GM04503 (cell line): Measurements from ENCODE around the gene DRG2.

Experiments used
- DNase-seq: peaks from one replicate; pipeline ENCODE4 v3.0.0-alpha.2; 2012; ENCODE audit warnings: low read depth

Gene DRG2

DNA sequence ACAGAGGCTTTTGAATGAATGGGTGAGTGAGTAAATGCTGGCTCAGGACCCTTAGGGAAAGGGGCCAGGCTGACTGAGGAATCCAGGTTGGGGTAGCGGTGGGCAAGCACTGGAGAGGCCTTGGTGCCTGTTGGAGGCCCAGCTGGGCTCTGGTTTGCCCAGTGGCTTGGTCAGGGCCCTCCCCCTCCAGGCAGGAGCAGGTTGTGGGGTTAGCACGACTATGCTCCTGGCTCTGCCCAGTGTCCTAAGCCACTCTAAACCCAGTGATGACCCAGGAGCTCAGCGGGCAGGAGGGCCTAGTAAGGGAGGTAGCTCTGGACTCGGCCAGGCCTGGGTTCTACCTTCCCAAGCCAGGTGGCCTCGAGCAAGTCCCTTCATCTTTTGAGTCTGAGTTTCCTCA is 28.3 kb downstream of the DRG2 start:
- DNase-seq = no peak

DNA sequence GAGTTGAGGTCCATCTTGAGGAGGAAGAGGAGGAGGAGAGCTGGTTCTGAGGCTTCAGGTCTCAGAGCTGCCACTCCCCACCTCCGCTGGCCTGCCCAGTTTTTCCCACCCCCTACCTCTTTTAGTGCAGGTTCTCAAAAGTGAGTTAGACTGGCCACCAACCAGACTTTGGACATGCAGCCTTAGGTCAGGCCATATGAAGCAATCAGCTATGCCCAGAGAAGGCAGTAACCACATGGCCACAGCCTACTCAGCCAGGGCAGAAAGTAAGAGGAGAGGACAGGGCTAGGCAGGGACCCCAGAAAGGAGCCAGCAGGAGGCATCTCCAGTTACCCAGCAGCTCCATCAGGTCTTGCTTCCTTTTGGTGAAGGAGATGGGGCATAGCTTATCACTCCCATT is 29.8 kb downstream of the DRG2 start:
- no peak for DNase-seq

DNA sequence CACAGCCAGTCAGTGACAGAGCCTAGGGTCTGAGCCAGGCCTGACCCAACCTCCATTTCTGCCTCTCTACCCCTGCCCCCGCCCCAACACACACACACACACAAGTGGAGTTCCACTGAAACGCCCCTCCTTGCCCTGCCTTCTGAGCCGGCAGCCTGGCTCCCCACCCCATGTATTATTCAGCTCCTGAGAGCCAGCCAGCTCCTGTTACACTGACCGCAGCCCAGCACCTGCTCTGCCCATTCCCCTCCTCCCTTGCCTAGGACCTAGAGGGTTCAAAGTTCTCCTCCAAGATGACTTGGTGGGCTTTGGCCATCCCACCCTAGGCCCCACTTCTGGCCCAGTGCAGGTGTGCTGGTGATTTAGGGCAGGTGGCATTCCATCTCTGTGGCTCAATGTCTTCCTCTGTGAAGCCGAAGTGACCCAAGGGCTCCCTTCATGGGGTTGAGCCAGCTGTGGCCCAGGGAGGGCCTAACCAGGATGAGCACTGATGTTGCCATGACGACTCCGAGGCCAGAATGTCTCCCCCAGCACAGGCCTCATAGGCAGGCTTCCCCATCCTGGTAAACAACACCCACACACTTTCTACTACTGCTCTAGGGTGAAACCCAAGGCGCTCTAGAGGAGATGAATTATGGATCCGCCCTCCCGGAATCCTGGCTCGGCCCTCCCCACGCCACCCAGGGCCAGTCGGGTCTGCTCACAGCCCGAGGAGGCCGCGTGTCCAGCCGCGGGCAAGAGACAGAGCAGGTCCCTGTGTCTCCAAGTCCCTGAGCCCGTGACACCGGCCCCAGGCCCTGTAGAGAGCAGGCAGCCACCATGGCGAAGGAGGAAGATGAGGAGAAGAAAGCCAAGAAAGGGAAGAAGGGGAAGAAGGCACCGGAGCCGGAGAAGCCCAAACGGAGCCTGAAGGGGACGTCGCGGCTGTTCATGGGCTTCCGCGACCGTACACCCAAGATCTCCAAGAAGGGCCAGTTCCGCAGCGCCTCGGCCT is 30.5 kb downstream of the DRG2 start:
- DNase-seq = no peak

DNA sequence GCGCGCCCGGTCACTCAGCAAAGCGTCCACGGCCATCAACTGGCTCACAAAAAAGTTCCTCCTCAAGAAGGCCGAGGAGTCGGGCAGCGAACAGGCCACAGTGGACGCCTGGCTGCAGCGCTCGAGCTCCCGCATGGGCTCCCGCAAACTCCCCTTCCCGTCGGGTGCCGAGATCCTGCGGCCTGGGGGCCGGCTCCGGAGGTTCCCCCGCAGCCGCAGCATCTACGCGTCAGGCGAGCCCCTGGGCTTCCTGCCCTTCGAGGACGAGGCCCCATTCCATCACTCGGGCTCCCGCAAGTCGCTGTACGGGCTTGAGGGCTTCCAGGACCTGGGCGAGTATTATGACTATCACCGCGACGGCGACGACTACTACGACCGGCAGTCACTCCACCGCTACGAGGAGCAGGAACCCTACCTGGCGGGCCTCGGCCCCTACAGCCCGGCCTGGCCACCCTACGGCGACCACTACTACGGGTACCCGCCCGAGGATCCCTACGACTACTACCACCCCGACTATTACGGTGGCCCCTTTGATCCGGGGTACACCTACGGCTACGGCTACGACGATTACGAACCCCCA is 31.5 kb downstream of the DRG2 start:
- no peak for DNase-seq

DNA sequence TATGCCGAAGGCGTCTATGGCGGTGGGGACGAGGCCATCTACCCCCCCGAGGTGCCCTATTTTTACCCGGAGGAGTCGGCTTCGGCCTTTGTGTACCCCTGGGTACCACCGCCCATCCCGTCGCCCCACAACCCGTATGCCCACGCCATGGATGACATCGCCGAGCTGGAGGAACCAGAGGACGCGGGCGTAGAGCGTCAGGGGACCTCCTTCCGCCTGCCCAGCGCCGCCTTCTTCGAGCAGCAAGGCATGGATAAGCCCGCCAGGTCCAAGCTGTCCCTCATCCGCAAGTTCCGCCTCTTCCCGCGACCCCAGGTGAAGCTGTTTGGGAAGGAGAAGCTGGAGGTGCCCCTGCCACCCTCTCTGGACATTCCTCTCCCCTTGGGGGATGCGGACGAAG is 32.2 kb downstream of the DRG2 start:
- no peak for DNase-seq

DNA sequence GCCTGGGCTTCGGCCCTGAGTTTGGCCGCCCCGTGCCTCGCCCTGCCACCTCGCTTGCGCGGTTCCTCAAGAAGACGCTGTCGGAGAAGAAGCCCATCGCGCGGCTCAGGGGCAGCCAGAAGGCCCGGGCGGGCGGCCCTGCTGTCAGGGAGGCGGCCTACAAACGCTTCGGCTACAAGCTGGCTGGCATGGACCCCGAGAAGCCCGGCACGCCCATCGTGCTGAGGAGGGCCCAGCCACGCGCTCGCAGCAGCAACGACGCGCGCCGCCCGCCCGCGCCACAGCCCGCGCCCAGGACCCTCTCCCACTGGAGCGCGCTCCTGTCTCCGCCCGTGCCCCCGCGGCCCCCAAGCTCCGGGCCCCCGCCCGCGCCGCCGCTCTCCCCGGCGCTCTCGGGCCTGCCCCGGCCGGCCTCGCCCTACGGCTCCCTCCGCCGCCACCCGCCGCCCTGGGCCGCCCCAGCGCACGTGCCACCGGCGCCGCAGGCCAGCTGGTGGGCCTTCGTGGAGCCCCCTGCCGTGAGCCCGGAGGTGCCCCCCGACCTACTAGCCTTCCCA is 32.8 kb downstream of the DRG2 start:
- DNase-seq = no peak

DNA sequence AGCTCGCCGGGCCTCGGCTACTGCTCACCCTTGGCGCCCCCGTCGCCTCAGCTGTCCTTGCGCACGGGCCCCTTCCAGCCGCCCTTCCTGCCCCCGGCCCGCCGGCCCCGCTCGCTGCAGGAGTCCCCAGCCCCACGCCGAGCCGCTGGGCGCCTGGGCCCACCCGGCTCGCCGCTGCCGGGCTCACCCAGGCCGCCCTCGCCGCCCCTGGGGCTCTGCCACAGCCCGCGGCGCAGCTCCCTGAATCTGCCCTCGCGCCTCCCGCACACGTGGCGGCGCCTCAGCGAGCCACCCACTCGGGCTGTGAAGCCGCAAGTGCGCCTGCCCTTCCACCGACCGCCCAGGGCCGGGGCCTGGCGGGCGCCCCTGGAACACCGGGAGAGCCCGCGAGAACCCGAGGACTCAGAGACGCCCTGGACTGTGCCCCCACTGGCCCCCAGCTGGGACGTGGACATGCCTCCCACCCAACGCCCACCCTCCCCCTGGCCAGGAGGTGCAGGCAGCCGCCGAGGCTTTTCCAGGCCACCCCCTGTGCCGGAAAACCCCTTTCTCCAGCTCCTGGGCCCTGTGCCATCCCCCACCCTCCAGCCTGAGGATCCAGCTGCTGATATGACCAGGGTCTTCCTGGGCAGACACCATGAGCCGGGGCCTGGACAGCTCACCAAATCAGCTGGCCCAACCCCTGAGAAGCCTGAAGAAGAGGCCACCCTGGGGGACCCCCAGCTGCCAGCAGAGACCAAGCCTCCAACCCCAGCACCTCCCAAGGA is 33.6 kb downstream of the DRG2 start:
- no peak for DNase-seq

DNA sequence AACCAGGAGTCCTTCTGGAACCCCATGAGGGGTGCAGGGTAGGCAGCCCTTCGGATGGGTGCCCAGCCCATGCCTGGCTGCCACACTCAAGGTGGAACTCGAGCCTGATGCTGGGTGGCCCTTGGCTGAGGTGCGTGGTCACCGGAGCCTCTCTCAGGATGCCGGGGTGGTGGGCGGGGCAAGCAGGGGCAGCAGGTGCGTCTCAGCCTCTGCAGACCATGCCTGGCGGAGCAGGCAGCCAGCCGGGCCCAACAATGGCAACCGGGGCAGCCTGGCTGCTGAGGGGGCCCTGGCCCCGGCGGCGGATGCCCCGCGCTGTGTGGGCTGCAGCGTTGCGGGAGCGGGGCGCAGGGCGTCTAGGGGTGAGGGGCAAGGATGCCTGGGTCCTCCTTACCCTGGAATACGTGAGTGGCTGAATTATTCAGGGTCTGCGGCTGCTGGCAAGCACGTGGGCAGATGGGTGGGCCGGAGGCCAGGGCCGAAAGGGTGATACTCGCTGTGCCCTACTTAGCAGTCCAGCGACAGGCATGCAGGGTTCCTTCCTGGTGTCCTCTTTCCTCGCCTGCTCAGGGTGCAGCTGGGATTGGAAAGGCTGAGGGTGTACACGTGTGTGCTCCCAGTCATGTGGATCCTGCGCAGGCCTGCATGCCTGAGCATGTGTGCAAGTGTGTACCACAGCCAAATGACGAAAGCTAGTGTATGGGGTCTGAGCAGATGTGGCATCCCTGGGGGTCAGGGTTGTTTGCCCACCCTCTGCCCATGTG is 35.4 kb downstream of the DRG2 start:
- DNase-seq = no peak

DNA sequence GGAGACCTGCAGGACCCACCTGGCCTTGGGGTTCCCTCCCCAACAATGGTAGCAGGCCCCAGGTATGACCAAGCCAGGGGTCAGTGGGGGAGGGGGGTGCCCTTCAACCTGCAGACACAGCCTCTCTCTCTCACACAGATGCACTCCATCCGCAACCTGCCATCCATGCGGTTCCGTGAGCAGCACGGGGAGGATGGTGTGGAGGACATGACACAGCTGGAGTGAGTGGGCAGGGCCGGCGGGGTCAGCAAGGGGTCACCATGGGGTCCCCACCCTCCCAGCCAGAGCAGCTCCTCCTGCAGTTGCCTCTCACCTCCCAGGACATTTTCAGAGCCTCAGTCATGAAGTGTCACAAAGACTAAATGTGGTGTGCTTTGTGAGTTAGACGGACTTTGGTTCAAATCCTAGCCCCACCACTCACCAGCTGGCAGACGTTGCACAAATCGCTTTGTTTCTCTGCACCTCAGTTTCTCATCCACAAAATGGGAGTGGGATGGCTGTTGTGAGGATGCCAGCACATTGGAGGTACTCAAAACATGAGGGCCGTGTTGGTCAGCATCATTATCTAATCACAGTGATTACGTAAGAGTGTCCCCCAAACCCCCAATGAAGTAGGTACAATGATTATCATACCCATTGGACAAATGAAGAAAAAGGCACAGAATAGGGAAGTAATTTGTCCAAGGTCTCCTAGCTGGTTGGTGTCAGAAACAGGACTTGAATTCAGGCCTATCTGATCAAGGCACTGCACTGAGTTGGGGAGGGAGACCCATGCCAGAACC is 36.8 kb downstream of the DRG2 start:
- no peak for DNase-seq

DNA sequence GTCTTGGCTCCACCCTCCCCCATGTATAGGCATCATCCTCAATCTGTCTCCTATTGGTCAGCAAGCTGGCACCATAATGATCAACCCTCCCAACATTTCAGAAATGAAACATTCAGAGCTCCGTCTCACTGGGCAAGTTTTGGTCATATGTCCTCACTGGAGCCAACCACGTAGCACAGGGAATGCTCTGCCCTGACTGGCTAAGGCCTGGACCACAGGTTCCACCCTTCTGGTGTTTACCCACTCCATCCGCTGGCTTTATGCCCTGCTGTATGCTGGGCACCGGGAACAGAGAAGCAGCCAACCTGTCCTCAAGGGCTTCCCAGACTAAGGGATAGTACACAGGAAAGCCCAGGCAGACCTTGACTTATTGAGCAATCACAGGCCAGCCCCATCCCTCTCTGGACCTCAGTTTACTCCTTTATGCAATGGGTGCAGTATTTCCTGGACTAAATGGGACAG is 41.3 kb downstream of the DRG2 start:
- DNase-seq = peak; percentile 13

DNA sequence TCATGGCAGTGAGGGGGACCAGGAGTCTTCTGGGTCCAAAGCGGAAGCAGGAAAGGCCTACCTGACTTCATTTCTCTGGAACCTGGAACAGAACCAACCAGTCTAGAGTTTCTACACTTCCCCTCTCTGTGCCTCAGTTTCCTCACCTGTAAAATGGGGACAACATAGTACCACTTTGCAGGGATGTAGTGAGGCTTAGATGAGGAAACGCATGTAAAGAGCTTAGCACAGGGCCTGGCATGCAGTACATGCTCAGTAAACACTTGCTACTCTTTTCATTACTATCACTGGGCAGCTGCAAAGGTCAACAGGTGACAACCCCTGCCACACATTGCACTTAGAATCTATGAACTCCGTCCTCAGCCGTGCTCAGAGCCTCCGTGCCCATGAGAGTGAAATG is 45.0 kb downstream of the DRG2 start:
- no peak for DNase-seq

DNA sequence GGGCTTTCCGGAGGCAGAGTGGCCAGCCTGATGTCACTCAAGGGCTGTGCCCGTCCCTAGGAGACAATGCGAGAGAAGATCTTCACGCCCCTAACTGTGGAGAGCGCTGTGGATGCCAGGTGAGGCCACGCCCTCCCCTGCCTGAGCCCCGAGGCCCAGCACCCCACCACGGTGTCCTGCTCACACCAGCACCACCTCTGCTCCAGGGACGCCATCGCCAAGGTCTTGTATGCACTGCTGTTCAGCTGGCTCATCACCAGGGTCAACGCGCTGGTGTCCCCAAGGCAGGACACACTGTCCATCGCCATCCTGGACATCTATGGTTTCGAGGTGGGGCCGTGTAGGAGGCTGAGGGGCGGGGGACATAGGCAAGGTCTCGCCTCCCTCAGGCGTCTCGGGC is 48.6 kb downstream of the DRG2 start:
- DNase-seq = no peak

DNA sequence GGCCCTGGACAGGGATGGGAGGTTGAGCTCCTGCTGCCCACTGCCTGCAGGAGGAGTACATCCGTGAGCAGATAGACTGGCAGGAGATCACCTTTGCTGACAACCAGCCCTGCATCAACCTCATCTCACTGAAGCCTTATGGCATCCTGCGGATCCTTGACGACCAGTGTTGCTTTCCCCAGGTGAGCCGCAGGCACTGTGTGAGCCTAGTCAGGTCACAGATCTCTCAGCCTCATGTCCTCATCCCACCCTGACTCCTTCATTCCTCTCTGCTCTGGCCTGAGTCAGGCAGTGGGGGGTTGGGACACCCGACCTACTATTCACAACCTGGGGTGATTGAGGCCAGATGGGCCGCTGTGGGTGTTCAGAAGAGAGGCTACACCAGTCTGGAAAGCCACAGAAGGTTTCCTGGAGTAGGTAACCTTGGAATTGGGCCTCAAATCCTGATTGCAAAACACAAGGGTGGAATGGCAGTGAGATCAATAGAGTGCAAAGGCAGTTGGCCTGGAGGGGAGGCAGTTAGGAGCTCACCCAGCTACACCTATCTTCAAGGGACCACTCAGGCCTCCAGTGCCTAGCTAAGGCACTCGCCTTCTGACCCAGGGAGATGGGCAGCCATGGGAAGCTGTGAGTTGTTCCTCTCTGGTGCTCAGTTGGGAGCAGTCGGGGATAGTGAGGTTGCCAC is 50.5 kb downstream of the DRG2 start:
- no peak for DNase-seq

DNA sequence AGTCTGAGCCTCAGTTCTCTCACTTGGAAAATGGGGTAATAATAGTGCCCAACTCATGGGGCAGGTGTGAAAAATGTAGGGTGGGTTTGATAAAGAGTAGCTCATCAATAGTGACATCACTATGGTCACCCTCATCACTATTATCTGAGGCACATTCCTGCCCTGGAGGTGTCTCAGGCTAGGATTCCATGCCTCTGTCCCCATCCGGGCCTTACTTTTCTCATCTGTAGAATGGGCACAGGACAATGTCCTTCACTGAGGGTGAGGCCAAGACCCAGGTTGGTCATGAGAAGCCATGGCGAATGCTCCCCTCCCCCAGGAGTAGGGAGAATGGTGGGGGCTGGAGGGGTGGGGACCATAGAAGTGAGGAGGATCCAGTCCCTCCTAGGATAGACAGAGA is 51.3 kb downstream of the DRG2 start:
- DNase-seq = no peak

DNA sequence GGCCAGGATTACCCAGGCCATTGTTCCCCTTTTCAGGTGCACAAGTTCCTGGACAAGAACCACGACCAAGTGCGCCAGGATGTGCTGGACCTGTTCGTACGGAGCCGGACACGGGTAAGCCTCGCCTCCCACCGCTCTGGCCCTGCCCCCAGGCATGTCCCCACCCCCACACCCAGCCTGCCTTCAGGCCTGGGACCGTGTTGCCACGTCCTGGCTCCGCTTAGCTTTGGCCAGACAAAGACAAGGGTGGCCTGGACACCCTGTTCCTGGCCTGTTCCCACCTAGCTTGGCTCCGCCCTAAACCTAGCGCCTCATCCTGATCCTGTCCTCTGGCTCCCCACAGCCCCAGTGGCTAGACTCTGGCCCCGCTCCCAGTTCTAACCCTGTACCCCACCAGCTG is 51.8 kb downstream of the DRG2 start:
- no peak for DNase-seq

DNA sequence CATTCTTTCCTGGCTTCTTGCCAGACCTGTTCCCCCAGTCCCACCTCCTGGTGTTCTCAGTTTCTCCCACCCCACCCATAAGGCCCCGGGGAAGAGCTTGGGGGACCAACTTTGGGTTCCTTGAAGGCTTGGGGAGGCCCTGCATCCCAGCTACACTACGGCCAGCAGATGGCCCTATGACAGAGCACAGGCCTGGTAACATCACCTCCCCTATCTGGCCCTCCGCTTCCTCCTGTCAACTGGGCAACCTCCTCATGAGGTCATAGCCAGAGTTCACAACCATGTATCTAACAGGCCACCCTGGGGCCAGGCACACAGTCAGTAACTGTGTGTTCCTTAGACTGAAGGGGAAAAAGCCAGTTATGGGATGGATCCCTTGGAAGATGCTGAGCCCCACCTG is 52.2 kb downstream of the DRG2 start:
- no peak for DNase-seq

DNA sequence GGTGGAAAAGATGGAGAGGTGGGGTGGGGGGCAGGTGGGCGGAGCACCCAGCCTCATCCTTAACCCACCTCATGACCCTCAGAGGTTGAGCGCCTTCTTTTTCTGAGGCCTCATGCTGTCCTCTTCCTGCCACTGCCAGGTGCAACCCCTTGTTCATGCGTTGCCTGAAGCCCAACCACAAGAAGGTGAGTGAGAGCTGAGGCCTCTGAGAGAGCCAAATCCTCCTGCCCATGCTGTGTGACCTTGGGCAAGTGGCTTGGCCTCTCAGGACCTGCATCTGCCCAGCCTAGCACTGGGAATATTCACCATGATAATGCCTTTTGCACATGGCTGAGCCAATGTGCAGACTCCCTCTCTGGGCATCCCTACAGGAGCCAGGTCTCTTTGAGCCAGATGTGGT is 52.9 kb downstream of the DRG2 start:
- no peak for DNase-seq

DNA sequence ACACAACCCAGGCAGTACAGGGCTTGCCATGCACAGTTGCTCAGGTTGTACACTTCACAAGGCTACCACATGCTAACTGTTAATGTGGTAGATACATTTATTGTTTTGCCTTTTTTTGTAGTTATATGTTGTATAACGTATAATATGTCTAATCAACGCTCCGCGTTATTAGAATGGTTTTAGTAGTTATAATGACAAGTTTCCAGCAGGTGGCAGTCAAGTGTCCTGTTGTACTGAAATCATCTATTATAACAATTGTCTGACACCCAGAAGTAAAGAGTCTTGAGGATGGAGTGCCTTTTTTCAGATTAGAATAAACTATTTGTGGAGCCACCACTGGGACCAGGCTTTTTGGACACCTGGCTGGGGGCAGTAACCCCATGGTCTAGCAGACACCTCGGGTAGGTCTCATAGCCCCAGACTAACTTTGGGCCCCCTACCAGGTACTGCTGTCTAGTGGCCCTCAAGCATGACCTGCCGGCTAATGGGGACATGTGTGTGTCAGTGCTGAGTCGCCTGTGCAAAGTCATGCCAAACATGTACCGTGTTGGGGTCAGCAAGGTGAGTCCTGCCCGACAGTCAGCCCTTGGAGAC is 53.6 kb downstream of the DRG2 start:
- no peak for DNase-seq

DNA sequence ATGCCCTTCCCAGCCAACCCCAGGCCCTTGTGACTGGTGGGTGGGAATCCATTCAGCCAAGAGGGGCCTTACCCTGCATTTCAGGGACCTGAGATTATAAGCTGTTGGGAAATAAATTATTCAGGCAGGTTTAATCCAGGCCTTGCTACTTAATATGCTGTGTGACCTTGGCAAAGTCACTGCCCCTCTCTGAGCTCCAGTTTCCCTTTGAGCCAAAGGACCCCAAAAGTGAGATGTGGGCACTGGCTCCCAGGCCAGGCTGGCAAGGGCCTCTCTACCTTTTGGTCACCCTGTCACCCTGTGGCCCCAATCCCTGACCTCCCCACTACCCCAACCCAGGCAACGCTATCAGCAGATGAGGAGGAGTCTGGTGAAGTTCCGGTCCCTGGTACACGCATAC is 54.7 kb downstream of the DRG2 start:
- DNase-seq = no peak
